Heart right ventricle (tissue), 16 donors: Measurements from ENCODE around the gene TCF7. TPM values are rescaled to one million over a fixed set of nuclear protein-coding genes. Genes with fewer than 3 reads are reported as not detected.
A peak's percentile ranks its signal among the peaks of the same experiment; 100 is the strongest.
"Not testable (repeated sequence)": the region's sequence is repeated elsewhere in the genome, so short reads cannot be mapped to it uniquely, and the experiment has no call there.

Source experiments
- ATAC-seq, 8 donors: fragments of 200-7000 bp; cut with Tn5 transposase; one replicate each; pipeline ENCODE4 v1.9.1; 2020; ENCODE audit warnings: mild to moderate bottlenecking in 8 of 8, moderate library complexity in 8 of 8, moderate number of reproducible peaks in 1 of 8
- DNase-seq, 2 donors: peaks; one replicate each; pipeline ENCODE4 v3.0.0-alpha.2; 2020
- H3K27ac ChIP-seq, 10 donors: fragments of 200-600 bp; sonication (generic) in 2 of 10; one replicate each; pipeline versions ENCODE4 v1.5.0 to v1.8.0; 2020 to 2022; ENCODE audit warnings: mild to moderate bottlenecking in 3 of 10
- H3K27me3 ChIP-seq, 7 donors: fragments of 200-600 bp; one replicate each; pipeline ENCODE4 v1.8.0; 2021 to 2022; ENCODE audit warnings: mild to moderate bottlenecking in 2 of 7
- H3K36me3 ChIP-seq, 9 donors: fragments of 200-600 bp; sonication (generic) in 1 of 9; one replicate each; pipeline versions ENCODE4 v1.5.0 to v1.8.0; 2020 to 2022; ENCODE audit warnings: mild to moderate bottlenecking in 2 of 9
- H3K4me1 ChIP-seq, 9 donors: fragments of 200-600 bp; sonication (generic) in 1 of 9; one replicate each; pipeline versions ENCODE4 v1.5.0 to v1.8.0; 2020 to 2022; ENCODE audit warnings: mild to moderate bottlenecking in 4 of 9
- H3K4me3 ChIP-seq, 10 donors: fragments of 200-600 bp; sonication (generic) in 2 of 10; one replicate each; pipeline versions ENCODE4 v1.5.0 to v1.8.0; 2020 to 2022; ENCODE audit warnings: mild to moderate bottlenecking in 7 of 10, moderate library complexity in 2 of 10
- H3K9me3 ChIP-seq, 11 donors: fragments of 200-600 bp in 10 of 11; sonication (generic) in 2 of 11; one replicate each; pipeline versions ENCODE4 v1.5.0 to v1.8.0; 2013 to 2022; ENCODE audit warnings: mild to moderate bottlenecking in 2 of 11, control low read depth in 1 of 11, moderate library complexity in 1 of 11
- WGBS, 2 donors: extraction: QIAGEN DNeasy Blood & Tissue Kit; methylation state at CpG; one replicate each; pipeline ENCODE4 v1.1.7; 2013; ENCODE audit warnings: inconsistent platforms in 1 of 2; 5-methylcytosine and 5-hydroxymethylcytosine counted together
- intact Hi-C, 10 donors: fragments of 100-400 bp; cut with DNase I; formaldehyde crosslinking; loops; one replicate each; pipeline versions ENCODE4 v1.11.1 to v1.14.2; 2022
- polyA plus RNA-seq, 2 donors: library from polyadenylated mRNA; stranded (reverse); fragments of 200-250 nt; gene quantifications; one replicate each; pipeline ENCODE4 v1.2.3, GENCODE V29; 2013
- total RNA-seq, 10 donors: library from RNA; stranded (reverse); fragmentation: NEBNext Ultra II Directional in 3 of 10; extraction: Animal tissue kit (Norgen Biotek cat#: 25700) in 3 of 10; gene quantifications; one replicate each; pipeline versions ENCODE4 v1.2.1 to v1.2.4, GENCODE V29; 2021 to 2023
- TF ChIP-seq, protein P1 (sequence below), 9 donors: fragments of 200-600 bp; sonication (generic) in 2 of 9; IDR thresholded peaks; one replicate each; pipeline versions ENCODE4 v1.5.0 to v1.8.0; 2021 to 2022; ENCODE audit warnings: antibody characterized with exemption in 9 of 9, mild to moderate bottlenecking in 5 of 9, moderate library complexity in 1 of 9
- donor health status: Arrhythmogenic right ventricular cardiomyopathy.
- donor health status: ischemic (EF 13 %, LVEDD 7.1; RV severe dilation, severe dysfunction).
- donor health status: healthy with polysubstance abuse.
- donor health status: DM: no; HTN: yes; CAD: no.
- donor health status: DM: no; HTN: no; CAD: no.
- donor health status: ischemic (EF 25% LVEDD 6.9; RV normal size, moderate dysfunction).
- donor health status: ischemic (EF 25% LVEDD 5.7; RV mildly dilated, moderate dysfunction).
- donor health status: healthy.
- donor health status: DM: yes; HTN: yes; CAD: no.
- donor health status: Ischemic cardiomyopathy.
- donor health status: ischemic (EF 35%, LVEDD 5.7; RV mildly dilated, moderate dysfunction).
- donor health status: nonischemic (EF 11% LVEDD 7.7; RV severe dilation, severe dysfunction).
- donor health status: DM: yes; HTN: yes; CAD: no.
- donor health status: PGD.
- donor health status: ischemic (EF 29% LVEDD 5.4; RV normal size, mild dysfunction).
- donor health status: nonischemic (EF 23%, LVEDD 6.1; RV moderate dilation, normal function).

TCF7 gene
- total and polyA plus RNA-seq, 12 donors = 0.42 to 5.9 (median 1.9) TPM

DNA sequence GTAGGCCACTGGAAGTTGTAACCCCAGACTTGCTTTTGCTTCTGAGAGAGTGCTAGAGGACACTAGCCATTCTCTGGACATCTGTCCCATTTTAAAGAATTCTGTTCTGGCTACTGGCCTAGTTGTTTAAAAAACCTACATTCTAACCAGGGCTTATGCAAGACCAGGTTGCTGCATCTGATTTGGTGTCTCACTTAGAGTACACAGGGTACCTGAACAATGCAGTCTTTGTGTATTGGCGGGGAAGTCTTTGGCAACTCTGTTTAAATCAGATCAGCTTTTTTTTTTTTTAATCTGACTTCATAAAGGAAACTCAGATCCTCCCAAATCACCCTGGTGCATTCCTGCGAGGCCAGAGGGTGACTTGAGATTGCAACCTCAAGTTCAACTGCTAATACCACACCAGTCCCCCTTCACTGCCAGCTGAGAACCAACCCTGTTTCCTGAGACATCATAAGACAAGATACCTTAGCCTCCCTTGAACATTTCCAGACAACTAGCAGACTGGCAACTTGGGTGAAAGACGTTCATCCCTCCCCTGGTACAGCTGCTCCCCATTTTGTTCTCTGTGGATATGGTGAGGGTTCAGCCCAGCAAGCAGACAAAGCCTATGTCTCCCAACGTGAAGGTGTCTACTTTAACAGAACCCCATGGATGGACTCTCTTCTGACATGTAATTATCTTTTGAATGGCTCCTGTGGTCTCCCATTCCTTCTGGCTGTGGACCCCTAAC is 35.3 kb downstream of the TCF7 start:
- H3K9me3 ChIP-seq = no peaks in the 10 kb centered on the region
- H3K27me3 ChIP-seq = no peaks in the 10 kb centered on the region
- H3K27ac ChIP-seq = peak overlapping the region in 5 of 10 donors; percentile 5 to 68 (median 25)
- TF ChIP-seq, protein P1, sequence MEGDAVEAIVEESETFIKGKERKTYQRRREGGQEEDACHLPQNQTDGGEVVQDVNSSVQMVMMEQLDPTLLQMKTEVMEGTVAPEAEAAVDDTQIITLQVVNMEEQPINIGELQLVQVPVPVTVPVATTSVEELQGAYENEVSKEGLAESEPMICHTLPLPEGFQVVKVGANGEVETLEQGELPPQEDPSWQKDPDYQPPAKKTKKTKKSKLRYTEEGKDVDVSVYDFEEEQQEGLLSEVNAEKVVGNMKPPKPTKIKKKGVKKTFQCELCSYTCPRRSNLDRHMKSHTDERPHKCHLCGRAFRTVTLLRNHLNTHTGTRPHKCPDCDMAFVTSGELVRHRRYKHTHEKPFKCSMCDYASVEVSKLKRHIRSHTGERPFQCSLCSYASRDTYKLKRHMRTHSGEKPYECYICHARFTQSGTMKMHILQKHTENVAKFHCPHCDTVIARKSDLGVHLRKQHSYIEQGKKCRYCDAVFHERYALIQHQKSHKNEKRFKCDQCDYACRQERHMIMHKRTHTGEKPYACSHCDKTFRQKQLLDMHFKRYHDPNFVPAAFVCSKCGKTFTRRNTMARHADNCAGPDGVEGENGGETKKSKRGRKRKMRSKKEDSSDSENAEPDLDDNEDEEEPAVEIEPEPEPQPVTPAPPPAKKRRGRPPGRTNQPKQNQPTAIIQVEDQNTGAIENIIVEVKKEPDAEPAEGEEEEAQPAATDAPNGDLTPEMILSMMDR (IDR thresholded peaks at IDR 0.05) = no peak
- DNase-seq (no peak), ATAC-seq (no peak)
- no peak overlapping the region for H3K4me3 ChIP-seq
- intact Hi-C loops = loop anchor here in 1 of 10 donors (10.0 kb wide), 1 partner anchor 55 kb away; no protein-coding TSS in a partner anchor
- WGBS, 2 donors = 73 to 79% methylated on average over 4 of the region's 4 CpGs
- H3K36me3 ChIP-seq = peaks cover 0 to 100% (median 32%) of the 10 kb centered on the region in 9 donors
- H3K4me1 ChIP-seq = peaks cover 4 to 63% (median 36%) of the 10 kb centered on the region in 9 donors

DNA sequence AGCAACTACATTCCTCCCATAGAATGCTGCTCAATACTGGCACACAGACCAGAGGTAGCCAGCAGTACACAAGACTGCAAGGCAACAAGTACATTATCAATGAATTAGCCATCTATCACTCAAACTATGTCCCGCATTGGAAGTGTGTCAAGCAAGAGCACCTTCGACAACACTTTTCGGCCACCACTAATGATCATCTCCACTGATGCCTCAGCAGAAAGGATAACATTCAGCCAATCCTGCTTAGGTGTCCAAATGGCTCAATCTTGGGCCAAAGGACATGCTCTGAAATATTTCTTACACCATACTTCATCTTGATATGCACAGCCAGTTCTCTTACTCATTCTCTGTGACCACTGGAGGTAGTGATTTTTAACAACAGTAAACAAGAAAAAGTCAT is 37.2 kb downstream of the TCF7 start:
- peaks cover 4 to 47% (median 29%) of the 10 kb centered on the region in 9 donors for H3K4me1 ChIP-seq
- peak overlapping the region in 1 of 10 donors; percentile 61 for H3K27ac ChIP-seq
- TF ChIP-seq, protein P1 (IDR thresholded peaks at IDR 0.05) = no peak
- WGBS, 2 donors = 91 to 94% methylated on average over 3 of the region's 3 CpGs
- intact Hi-C loops = no loop called here
- no peak overlapping the region for H3K4me3 ChIP-seq
- ATAC-seq (no peak), DNase-seq (no peak)
- no peaks in the 10 kb centered on the region for H3K9me3 ChIP-seq
- H3K36me3 ChIP-seq = peaks cover 0 to 100% (median 45%) of the 10 kb centered on the region in 9 donors
- H3K27me3 ChIP-seq = no peaks in the 10 kb centered on the region

DNA sequence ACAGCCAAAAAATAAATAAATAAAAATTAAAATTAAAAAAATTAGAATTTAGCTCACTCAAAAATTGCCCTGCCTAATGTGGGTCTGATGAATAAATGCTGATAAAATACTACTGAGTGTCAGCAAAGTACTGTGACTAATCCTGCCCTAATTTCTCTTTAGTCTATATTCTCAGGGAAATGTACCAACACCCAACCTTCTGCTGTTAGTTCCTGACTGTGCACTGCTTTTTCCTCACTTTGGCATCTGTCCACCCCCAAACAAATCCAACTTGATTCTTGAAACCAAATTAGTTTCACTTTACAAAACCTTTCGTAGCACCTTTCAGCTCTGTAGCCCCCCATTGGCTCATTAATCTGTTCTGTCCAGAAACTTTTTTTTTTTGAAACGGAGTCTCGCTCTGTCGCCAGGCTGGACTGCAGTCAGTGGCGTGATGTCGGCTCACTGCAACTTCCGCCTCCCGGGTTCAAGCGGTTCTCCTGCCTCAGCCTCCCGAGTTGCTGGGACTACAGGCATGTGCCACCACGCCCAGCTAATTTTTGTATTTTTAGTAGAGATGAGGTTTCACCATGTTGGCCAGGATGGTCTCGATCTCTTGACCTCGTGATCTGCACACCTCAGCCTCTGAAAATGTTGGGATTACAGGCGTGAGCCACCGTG is 37.8 kb downstream of the TCF7 start:
- WGBS, 2 donors = 94 to 98% methylated on average over 15 of the region's 15 CpGs
- Histone ChIP-seq H3K4me1 (peaks cover 4 to 43% (median 27%) of the 10 kb centered on the region in 9 donors), H3K36me3 (peaks cover 0 to 100% (median 51%) of the 10 kb centered on the region in 9 donors), H3K27ac (peak overlapping the region in 1 of 10 donors; percentile 61)
- H3K4me3 ChIP-seq, H3K9me3 ChIP-seq, intact Hi-C loops, DNase-seq, ATAC-seq, H3K27me3 ChIP-seq: not testable (repeated sequence)

DNA sequence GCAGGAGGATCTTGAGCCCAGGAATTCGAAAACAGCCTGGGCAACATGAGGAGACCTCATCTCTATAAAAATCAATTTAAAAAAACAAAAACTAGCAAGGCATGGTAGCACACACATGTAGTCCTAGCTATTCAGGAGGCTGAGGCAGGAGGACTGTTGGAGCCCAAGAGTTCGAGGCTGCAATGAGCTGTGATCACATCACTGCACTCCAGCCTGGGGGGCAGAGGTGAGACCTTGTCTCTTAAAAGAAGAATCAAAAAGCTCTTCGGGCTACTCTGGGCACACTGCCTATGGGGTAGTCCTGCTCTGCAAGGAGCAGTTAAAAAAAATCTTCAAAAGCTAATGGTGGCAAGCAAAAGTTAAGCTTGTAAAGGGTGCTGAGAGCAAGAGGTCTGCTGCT is 38.8 kb downstream of the TCF7 start:
- Histone ChIP-seq H3K27ac (no peak overlapping the region), H3K36me3 (peaks cover 0 to 100% (median 59%) of the 10 kb centered on the region in 9 donors), H3K4me1 (peaks cover 4 to 41% (median 27%) of the 10 kb centered on the region in 9 donors), H3K9me3 (no peaks in the 10 kb centered on the region), H3K27me3 (no peaks in the 10 kb centered on the region), H3K4me3 (no peak overlapping the region)
- no peak for ATAC-seq
- DNase-seq = no peak
- TF ChIP-seq, protein P1 (IDR thresholded peaks at IDR 0.05) = no peak
- 80 to 99% methylated on average over 3 of the region's 3 CpGs for WGBS, 2 donors
- intact Hi-C loops = no loop called here
